Stimulated activated naive CD4-positive, alpha-beta T cell (primary cell): ENCODE data around the gene RGL4.
"Not testable (repeated sequence)": the region's sequence is repeated elsewhere in the genome, so short reads cannot be mapped to it uniquely, and the experiment has no call there.

ENCODE experiments used
- DNase-seq, 6 experiments: peaks; one replicate each; lab custom pipeline; 2025; lab: John Stamatoyannopoulos, UW

The RGL4 gene

DNA sequence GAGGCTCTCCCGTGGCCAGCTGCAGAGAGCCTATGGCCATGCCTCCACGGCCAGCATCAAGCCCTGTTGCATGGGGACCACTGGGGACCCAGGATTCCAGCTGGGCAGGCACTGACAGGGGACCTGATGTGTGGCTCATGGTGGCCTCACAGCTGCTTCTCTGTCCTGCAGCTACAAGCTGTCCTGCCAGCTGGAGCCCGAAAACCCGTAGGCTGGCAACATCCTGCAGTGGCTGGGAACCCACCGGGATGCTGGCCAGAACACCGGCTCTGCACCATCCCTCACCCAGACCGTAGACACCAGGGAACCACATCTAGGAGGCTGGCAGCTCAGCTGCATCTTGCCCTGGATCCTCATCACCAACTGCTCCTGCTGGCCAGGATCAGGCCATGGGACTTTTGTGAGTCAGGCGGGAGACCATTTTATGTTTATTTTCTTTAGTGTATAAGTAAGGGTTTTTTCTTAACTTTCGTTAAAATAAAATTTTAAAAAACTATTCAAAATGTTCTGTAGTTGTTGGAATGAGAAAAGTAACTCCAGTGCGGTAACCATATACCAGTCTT, 7.9 kb downstream of the RGL4 start:
- no peak for DNase-seq

DNA sequence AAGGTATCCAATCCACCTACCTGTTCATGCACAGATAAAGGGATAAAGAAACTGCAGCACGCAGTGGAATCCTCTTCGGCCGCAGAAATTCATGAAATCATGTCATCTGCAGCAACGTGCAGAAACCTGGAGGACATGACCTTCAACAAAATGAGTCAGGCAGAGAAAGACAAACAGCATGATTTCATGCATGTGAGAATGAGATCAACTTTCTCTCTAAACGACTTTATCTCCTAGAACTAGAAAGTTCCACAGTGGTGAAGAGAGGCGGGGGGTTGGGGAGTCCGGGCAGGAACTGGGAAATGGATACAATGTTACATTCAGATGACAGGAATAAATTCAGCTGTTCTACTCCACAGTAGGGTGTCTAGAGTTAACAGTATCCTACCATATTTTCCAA, 9.9 kb downstream of the RGL4 start:
- no peak for DNase-seq

- DNase-seq = no peak
Observed at GRCh38 chr22:23704062-23704461, 13.2 kb downstream of the RGL4 start.

DNA sequence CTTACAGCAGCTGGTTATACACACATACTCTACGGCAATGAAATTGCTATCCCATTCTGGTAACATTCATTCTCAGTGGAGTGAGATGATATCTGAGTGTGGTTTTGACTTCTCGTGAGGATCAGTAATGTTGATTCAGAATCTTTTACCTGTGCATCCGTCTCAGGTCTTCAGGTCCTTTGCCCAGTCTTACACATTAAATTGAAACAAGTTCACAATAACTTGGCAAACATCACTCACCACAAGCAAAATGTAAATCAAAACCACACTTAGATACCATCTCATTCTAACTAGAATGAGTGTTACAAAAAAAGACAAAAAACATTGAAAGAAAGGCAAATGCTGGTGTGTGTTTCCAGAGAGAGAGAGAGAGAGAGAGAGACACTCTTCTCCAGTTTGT, 14.0 kb downstream of the RGL4 start:
- no peak for DNase-seq

GRCh38 chr22:23705358-23705757, 14.5 kb downstream of the RGL4 start:
- no peak for DNase-seq

DNA sequence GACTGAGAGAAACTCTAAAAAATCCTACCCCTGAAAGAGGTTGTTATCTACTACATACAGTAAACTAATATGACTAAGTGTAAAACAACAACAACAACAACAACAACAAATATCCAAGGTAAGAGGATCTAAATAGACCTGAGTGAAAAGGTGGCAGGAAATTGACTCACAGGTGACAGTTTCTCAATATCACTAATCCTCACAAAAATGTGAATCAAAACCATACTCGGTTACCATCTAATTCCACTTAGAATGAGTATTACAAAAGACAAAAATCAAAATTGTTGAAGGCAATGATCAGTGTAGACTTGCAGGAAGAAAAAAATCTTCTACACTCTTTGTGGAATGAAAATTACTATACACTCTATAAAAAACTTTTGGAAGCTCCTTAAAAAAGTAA, 17.5 kb downstream of the RGL4 start:
- DNase-seq = no peak

DNA sequence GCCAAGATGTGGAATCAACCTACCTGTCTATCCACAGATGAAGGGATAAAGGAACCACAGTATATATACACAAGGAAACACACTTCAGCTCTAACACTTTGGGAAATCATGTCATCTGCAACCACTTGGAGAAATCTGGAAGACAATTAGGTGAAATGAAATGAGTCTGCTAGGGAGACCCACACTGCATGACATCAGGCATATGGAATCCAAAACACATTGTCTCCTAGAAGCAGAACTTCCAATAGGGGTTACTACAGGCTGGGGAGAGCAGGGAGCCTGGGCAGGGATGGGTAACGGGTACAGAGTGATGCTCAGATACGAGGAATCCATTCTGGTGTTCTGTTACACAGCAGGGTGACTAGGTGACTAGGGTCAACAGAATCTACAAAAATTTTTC, 18.3 kb downstream of the RGL4 start:
- no peak for DNase-seq

DNA sequence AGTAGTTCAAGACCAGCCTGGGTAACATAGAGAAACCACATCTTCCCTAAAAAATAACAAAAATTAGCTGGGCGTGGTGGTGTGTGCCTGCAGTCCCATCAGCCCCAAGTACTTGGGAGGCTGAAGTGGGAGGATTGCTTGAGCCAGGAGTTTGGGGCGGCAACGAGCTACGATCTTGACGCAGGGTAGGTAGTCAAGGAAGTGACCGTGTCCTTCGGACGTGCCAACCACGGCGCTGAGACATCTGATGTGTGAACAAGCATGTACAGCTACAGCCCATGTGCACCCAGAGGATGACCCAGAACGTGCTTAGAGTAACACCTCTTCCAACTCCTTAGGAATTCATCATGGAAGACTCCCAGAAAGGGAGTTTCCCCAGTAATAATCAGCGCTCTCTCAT, 21.4 kb downstream of the RGL4 start:
- no peak for DNase-seq

- DNase-seq = no peak
Observed at GRCh38 chr22:23713696-23714595, 23.1 kb downstream of the RGL4 start.

GRCh38 chr22:23714596-23715578, 24.1 kb downstream of the RGL4 start:
- DNase-seq = no peak

- no peak for DNase-seq
Observed at GRCh38 chr22:23715806-23716375, 25.1 kb downstream of the RGL4 start.

- DNase-seq = peak; percentile 56 to 84 (median 77)
Observed at GRCh38 chr22:23716811-23717801, 26.3 kb downstream of the RGL4 start.

- DNase-seq = no peak
Observed at GRCh38 chr22:23718371-23719165, 27.8 kb downstream of the RGL4 start.

DNA sequence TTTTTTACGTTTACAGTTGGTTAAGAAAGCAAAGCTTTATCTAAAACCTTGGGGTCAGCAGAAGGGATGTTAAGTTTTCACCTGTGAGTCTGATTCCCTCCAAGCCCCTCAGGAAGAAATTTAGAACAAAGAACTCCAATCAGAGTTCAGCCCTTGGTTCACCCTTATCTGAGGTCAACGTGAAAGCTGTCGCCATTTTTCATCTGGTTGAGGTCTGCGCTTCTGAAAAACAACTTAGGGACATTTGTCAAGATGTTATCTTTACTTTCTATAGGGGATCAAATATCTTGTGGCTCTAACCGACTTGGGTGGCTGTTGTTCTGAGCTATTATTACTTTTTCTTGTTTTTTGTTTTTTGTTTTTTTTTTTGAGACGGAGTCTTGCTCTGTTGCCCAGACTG, 30.0 kb downstream of the RGL4 start:
- no peak for DNase-seq

- DNase-seq = no peak
Observed at GRCh38 chr22:23722160-23722559, 31.3 kb downstream of the RGL4 start.

DNA sequence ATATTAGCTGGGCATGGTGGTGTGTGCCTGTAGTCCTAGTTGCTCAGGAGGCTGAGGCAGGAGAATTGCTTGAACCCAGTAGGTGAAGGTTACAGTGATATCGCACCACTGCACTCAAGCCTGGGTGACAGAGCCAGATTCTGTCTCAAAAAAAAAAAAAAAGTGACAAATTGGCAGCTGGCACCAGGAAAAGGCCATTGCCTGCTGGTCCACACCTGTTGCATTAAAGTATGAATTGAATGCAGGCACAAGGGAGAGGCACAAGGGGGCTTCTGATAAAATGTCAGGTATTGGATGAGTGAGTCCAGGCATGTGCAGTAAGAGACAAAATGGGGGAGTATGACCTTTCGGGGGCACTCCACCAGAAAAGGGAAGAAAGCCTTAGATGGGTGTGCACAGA, 31.9 kb downstream of the RGL4 start:
- no peak for DNase-seq

GRCh38 chr22:23728108-23728507, 37.3 kb downstream of the RGL4 start:
- DNase-seq = not testable (repeated sequence)

DNA sequence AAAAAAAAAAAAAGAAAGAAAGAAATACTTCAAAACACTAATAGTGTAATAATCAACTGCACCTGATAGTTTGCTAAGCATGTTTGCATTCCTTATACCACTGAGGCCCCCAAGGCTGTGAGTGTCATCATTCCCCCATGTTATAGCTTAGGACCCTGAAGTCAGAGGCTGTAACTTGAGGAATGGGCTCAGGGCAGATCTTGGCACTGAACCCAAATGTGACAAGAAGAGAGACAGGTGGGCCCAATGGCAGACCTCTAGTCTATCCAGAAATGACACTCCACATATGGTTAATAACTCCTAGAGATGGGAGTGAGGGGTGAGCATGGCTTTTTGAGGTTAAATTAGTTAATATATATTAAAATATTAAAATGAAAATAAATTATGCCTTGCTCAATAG, 46.9 kb downstream of the RGL4 start:
- DNase-seq = no peak

GRCh38 chr22:23742505-23743264, 51.9 kb downstream of the RGL4 start:
- DNase-seq = no peak
